Testis (tissue), 3 donors: Measurements from ENCODE around the gene NR4A3. TPM values are rescaled to one million over a fixed set of nuclear protein-coding genes. Genes with fewer than 3 reads are reported as not detected.

Experiments
- DNase-seq: peaks from one replicate; pipeline ENCODE4 v3.0.0-alpha.2; 2019
- H3K27ac ChIP-seq, 2 donors: fragments of 200-600 bp; sonication (generic); one replicate each; pipeline ENCODE4 v1.5.1; 2019
- H3K27me3 ChIP-seq: fragments of 200-600 bp; sonication (generic); one replicate; pipeline ENCODE4 v1.5.1; 2019
- H3K36me3 ChIP-seq: fragments of 200-600 bp; sonication (generic); one replicate; pipeline ENCODE4 v1.5.1; 2017; ENCODE audit warnings: low read depth; ENCODE audit errors: missing control alignments
- H3K4me1 ChIP-seq: fragments of 200-600 bp; sonication (generic); one replicate; pipeline ENCODE4 v1.5.1; 2019
- H3K4me3 ChIP-seq, 2 donors: fragments of 200-600 bp; sonication (generic); one replicate each; pipeline ENCODE4 v1.5.1; 2017 to 2019
- H3K9me3 ChIP-seq: fragments of 200-600 bp; sonication (generic); one replicate; pipeline ENCODE4 v1.5.1; 2017
- CTCF ChIP-seq, 3 experiments: fragments of 450-650 bp in 2 of 3; fragments of 200-600 bp in 1 of 3; sonication (generic) in 1 of 3; IDR thresholded peaks; one replicate each; pipeline ENCODE4 v1.5.1; 2016 to 2019; ENCODE audit warnings: antibody characterized with exemption in 3 of 3, mild to moderate bottlenecking in 2 of 3, moderate library complexity in 1 of 3
- POLR2A ChIP-seq: fragments of 450-650 bp; IDR thresholded peaks from one replicate; pipeline ENCODE4 v1.6.1; 2017; ENCODE audit warnings: antibody characterized with exemption, mild to moderate bottlenecking, moderate library complexity
- WGBS, 2 donors: methylation state at CpG; one replicate each; pipeline ENCODE4 v1.1.5; 2018; 5-methylcytosine and 5-hydroxymethylcytosine counted together
- intact Hi-C: fragments of 100-400 bp; cut with DNase I; formaldehyde crosslinking; loops from one replicate; pipeline ENCODE4 v1.15.1; 2023; ENCODE audit warnings: low total_unique reads
- polyA plus RNA-seq: library from polyadenylated mRNA; stranded (reverse); fragments of 350-450 nt; fragmentation: Illumina TruSeq; extraction: RNeasy Lipid Tissue Mini Kit (QIAGEN cat#74804); gene quantifications from one replicate; pipeline ENCODE4 v1.2.3, GENCODE V29; 2014; ENCODE audit warnings: low read depth, low replicate concordance; ENCODE audit not compliant: insufficient read depth
- total RNA-seq, 2 donors: library from RNA; depleted of rRNA; stranded (reverse); fragments of >200 nt; gene quantifications; one replicate each; pipeline ENCODE4 v1.2.3, GENCODE V29; 2016

The NR4A3 gene
- total and polyA plus RNA-seq, 3 donors from 2014 or later = 1.7 to 3.0 (median 2.5) TPM

DNA sequence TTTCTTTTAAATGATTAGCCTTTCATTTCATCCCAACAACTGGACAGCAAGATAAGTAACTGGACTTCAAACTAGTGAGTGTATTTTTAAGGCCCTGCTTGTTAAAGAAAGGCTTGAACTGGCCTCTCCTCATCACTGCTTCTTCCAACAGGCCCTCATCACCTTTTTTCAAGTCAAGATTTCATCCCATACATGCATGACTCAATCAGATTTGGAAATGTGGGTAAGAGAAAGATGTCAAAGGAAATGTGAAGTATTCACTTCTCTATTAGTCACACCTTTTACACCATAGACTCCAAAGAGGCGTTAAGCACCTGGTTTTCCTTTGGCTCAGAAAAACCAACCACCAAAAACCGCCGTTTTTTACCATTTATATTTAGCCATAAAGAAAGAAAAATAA is 4.9 kb downstream of the NR4A3 start:
- TF ChIP-seq CTCF (IDR thresholded peaks at IDR 0.05) (no peak), POLR2A (no peak)
- peaks cover 27% of the 10 kb centered on the region for H3K4me1 ChIP-seq
- DNase-seq = no peak
- 90 to 93% methylated on average over 3 of the region's 3 CpGs for WGBS, 2 donors
- H3K4me3 ChIP-seq = no peak overlapping the region
- intact Hi-C loops = no loop called here
- no peaks in the 10 kb centered on the region for H3K36me3 ChIP-seq
- no peaks in the 10 kb centered on the region for H3K9me3 ChIP-seq
- no peaks in the 10 kb centered on the region for H3K27me3 ChIP-seq
- H3K27ac ChIP-seq = no peak overlapping the region

DNA sequence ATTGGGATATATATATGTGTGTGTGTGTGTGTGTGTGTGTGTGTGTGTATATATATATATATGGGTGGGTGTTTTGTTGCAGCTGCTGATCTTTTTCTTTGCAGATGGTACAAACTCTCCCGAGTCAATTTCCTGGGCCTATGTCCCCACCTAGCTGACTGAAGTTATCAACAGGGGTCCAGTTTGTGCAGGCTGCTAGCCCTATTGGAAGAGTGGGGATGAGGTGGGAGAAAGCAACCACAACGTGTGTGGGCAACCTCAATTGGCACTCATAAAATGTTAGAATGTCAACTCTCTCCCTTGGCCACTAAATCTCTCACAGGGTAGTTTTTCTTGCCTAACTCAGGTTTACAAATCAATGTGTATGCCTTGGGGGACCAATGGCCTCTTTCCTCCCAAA is 5.6 kb downstream of the NR4A3 start:
- Histone ChIP-seq H3K9me3 (no peaks in the 10 kb centered on the region), H3K4me3 (no peak overlapping the region), H3K27ac (no peak overlapping the region), H3K27me3 (no peaks in the 10 kb centered on the region), H3K4me1 (peaks cover 27% of the 10 kb centered on the region), H3K36me3 (no peaks in the 10 kb centered on the region)
- no peak for DNase-seq
- TF ChIP-seq CTCF (IDR thresholded peaks at IDR 0.05) = no peak
- no peak for TF ChIP-seq POLR2A
- intact Hi-C loops = no loop called here
- WGBS, 2 donors = 79 to 84% methylated on average over 2 of the region's 2 CpGs

DNA sequence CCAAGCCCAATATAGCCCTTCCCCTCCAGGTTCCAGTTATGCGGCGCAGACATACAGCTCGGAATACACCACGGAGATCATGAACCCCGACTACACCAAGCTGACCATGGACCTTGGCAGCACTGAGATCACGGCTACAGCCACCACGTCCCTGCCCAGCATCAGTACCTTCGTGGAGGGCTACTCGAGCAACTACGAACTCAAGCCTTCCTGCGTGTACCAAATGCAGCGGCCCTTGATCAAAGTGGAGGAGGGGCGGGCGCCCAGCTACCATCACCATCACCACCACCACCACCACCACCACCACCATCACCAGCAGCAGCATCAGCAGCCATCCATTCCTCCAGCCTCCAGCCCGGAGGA is 6.3 kb downstream of the NR4A3 start:
- intact Hi-C loops = no loop called here
- Histone ChIP-seq H3K36me3 (no peaks in the 10 kb centered on the region), H3K27ac (no peak overlapping the region), H3K4me1 (peaks cover 19% of the 10 kb centered on the region), H3K27me3 (no peaks in the 10 kb centered on the region), H3K9me3 (no peaks in the 10 kb centered on the region), H3K4me3 (no peak overlapping the region)
- WGBS, 2 donors = 65 to 70% methylated on average over 6 to 15 of the region's 15 CpGs
- no peak for TF ChIP-seq POLR2A
- no peak for DNase-seq

- H3K4me3 ChIP-seq = peak overlapping the region; percentile 6 to 32
- peaks cover 15% of the 10 kb centered on the region for H3K4me1 ChIP-seq
- TF ChIP-seq POLR2A (no peak), CTCF (IDR thresholded peaks at IDR 0.05) (no peak)
- DNase-seq = no peak
- no peaks in the 10 kb centered on the region for H3K9me3 ChIP-seq
- intact Hi-C loops = no loop called here
- 48% methylated on average over 18 to 58 of the region's 78 CpGs for WGBS, 2 donors
- H3K27ac ChIP-seq = no peak overlapping the region
- H3K36me3 ChIP-seq = no peaks in the 10 kb centered on the region
- no peaks in the 10 kb centered on the region for H3K27me3 ChIP-seq
These were observed 6.9 kb downstream of the NR4A3 start for GRCh38 chr9:99828417-99829176.

DNA sequence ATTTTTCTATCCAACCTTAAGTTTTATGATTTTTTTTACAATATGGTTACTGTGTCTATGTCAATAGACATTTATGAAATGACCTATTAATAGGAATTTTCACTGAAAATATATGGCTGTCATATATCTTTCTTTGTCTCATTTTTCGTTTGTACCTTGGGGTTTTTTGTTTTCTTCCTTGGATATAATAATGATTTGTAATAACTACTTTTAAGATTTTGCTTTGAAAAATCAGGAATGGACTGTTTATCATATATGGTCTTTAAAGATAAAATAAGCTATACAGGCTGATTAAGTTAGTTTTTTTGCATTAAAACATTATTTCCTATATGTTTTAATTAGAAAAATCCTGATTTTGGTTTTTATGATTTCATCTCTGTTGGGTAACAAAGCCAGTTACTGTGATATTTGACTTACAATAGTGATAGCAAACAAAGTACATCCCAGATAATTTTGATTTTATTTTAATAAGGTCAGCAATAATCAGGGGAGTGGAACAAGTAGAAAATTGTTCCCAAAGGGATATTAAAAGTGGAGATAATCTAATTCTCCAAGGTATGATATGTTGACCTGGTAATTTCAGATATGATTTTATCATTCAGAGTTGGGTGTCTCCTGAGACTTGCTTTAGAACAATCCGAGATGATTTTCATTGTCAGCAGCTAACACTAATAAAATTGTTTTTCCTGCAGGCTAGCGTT is 10.3 kb downstream of the NR4A3 start:
- Histone ChIP-seq H3K27me3 (no peaks in the 10 kb centered on the region), H3K36me3 (no peaks in the 10 kb centered on the region), H3K4me1 (no peaks in the 10 kb centered on the region), H3K9me3 (no peaks in the 10 kb centered on the region), H3K4me3 (no peak overlapping the region), H3K27ac (no peak overlapping the region)
- TF ChIP-seq POLR2A (no peak), CTCF (IDR thresholded peaks at IDR 0.05) (no peak)
- WGBS, 2 donors = 92 to 94% methylated on average over 3 of the region's 3 CpGs
- no peak for DNase-seq
- intact Hi-C loops = no loop called here
